PC-3 (cell line): ENCODE measurements around the gene EMID1. TPM values are rescaled to one million over a fixed set of nuclear protein-coding genes. Genes with fewer than 3 reads are reported as not detected.

Experiments
- ATAC-seq: fragments of 200-7000 bp; cut with Tn5 transposase; 2 replicates; pipeline ENCODE4 v1.9.1; 2020; ENCODE audit warnings: mild to moderate bottlenecking, moderate library complexity
- BruUV-seq: library from RNA; stranded (reverse); fragments of 400-500 nt; replicated peaks from 2 replicates; lab custom pipeline; 2021; lab: Mats Ljungman, UMichigan
- CTCF ChIA-PET: fragments of 300-600 bp; sonication (Branson Sonifier 250); formaldehyde crosslinking; loops from one replicate; lab custom pipeline; 2022; ENCODE audit warnings: antibody characterized with exemption; lab: Charles Lee
- POLR2A ChIA-PET: fragments of 300-600 bp; sonication (Branson Sonifier 250); formaldehyde crosslinking; loops from one replicate; lab custom pipeline; 2022; ENCODE audit warnings: antibody characterized with exemption; ENCODE audit not compliant: unreplicated experiment; lab: Charles Lee
- DNase-seq: peaks from one replicate; pipeline ENCODE4 v3.0.0-alpha.2; 2015
- H2AFZ ChIP-seq: fragments of 300-600 bp; sonication (generic); 2 replicates; pipeline ENCODE4 v1.6.0; 2016; ENCODE audit warnings: antibody characterized with exemption, low read length
- H3F3A ChIP-seq: fragments of 300-600 bp; sonication (generic); one replicate; pipeline ENCODE4 v1.6.0; 2017; ENCODE audit warnings: antibody characterized with exemption, low read length, control low read depth, mild to moderate bottlenecking; ENCODE audit not compliant: unreplicated experiment
- H3K27ac ChIP-seq: fragments of 300-600 bp; sonication (generic); 2 replicates; pipeline ENCODE4 v1.5.1; 2016; ENCODE audit warnings: mild to moderate bottlenecking, low read length
- H3K27me3 ChIP-seq: fragments of 300-600 bp; sonication (generic); 2 replicates; pipeline ENCODE4 v1.6.1; 2016; ENCODE audit warnings: low read length, mixed read lengths
- H3K36me3 ChIP-seq: fragments of 300-600 bp; sonication (generic); 2 replicates; pipeline ENCODE4 v1.6.1; 2016; ENCODE audit warnings: low read depth, mixed run types, low read length, mixed read lengths
- H3K4me1 ChIP-seq: fragments of 300-600 bp; sonication (generic); 2 replicates; pipeline ENCODE4 v1.5.1; 2016; ENCODE audit warnings: low read length; ENCODE audit not compliant: insufficient read depth
- H3K4me2 ChIP-seq: fragments of 300-600 bp; sonication (generic); 2 replicates; pipeline ENCODE4 v1.6.0; 2016; ENCODE audit warnings: low read length
- H3K4me3 ChIP-seq: fragments of 300-600 bp; sonication (generic); 2 replicates; pipeline ENCODE4 v1.5.1; 2016; ENCODE audit warnings: mild to moderate bottlenecking, low read length, mixed read lengths
- H3K79me2 ChIP-seq: fragments of 300-600 bp; sonication (generic); 2 replicates; pipeline ENCODE4 v1.6.1; 2017; ENCODE audit warnings: low read length, mixed read lengths
- H3K9ac ChIP-seq: fragments of 300-600 bp; sonication (generic); 2 replicates; pipeline ENCODE4 v1.6.0; 2016; ENCODE audit warnings: mild to moderate bottlenecking, low read length
- H3K9me2 ChIP-seq: fragments of 300-600 bp; sonication (generic); replicated peaks from 2 replicates; pipeline ENCODE4 v1.6.1; 2016; ENCODE audit warnings: mixed run types, low read length, mixed read lengths
- H3K9me3 ChIP-seq: fragments of 300-600 bp; sonication (generic); 2 replicates; pipeline ENCODE4 v1.6.1; 2016; ENCODE audit warnings: low read length, mixed read lengths
- H4K20me1 ChIP-seq: fragments of 300-600 bp; sonication (generic); 2 replicates; pipeline ENCODE4 v1.6.1; 2016; ENCODE audit warnings: low read length, mixed read lengths
- CTCF ChIP-seq: fragments of 300-600 bp; sonication (generic); conservative IDR thresholded peaks from 2 replicates; pipeline ENCODE4 v1.5.1; 2017; ENCODE audit warnings: antibody characterized with exemption, low read depth, mild to moderate bottlenecking, low read length
- EZH2 ChIP-seq: fragments of 300-600 bp; sonication (generic); IDR thresholded peaks from one replicate; pipeline ENCODE4 v1.6.1; 2017; ENCODE audit warnings: antibody characterized with exemption, mild to moderate bottlenecking, low read length; ENCODE audit not compliant: unreplicated experiment
- EZH2phosphoT487 ChIP-seq: fragments of 300-600 bp; sonication (generic); IDR thresholded peaks from 2 replicates; pipeline ENCODE4 v1.6.1; 2018; ENCODE audit warnings: mild to moderate bottlenecking, antibody characterized with exemption, low read length, borderline replicate concordance
- intact Hi-C: fragments of 100-400 bp; cut with micrococcal nuclease; formaldehyde crosslinking; loops from 2 replicates; pipeline ENCODE4 v1.9.0; 2023
- total RNA-seq: library from RNA; depleted of rRNA; stranded (reverse); fragments of >200 nt; gene quantifications from 2 replicates; pipeline ENCODE4 v1.2.3, GENCODE V29; 2014

The EMID1 gene
- total RNA-seq, 1 experiment from 2014 or later = 1.2 TPM

DNA sequence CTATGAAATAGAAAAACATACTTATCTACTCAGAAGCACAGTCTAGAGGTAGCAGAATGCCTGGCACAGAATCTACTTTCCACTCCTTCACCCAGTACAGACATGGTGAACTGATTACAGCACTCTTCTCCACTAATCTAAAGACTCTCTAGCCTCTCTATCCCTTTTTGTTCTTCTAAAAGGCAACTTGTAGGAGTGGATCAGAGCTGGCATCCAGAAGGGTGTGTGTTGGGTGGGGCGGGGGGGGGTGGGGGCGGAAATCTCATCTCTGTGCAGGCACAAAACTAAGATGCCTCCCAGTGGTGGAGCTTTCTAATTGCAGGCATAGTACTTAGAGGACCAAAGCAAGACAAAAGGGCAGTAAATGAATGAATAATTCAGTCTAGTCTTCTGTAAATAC, 11.5 kb upstream of the EMID1 start:
- no peaks in the 10 kb centered on the region for H4K20me1 ChIP-seq
- no peaks in the 10 kb centered on the region for H3K9me2 ChIP-seq
- intact Hi-C loops = no loop called here
- ChIA-PET POLR2A (no interaction called here), CTCF (no interaction called here)
- no peak overlapping the region for H3K27ac ChIP-seq
- no peak overlapping the region for H3K9ac ChIP-seq
- TF ChIP-seq CTCF (no peak), EZH2phosphoT487 (no peak), EZH2 (no peak)
- H3K4me3 ChIP-seq = no peak overlapping the region
- H2AFZ ChIP-seq = no peak overlapping the region
- no peaks in the 10 kb centered on the region for H3K36me3 ChIP-seq
- H3K4me1 ChIP-seq = no peaks in the 10 kb centered on the region
- peak; percentile 10 for DNase-seq
- ATAC-seq = no peak
- H3K4me2 ChIP-seq = no peak overlapping the region
- no peaks in the 10 kb centered on the region for H3F3A ChIP-seq
- H3K9me3 ChIP-seq = no peaks in the 10 kb centered on the region
- no peaks in the 10 kb centered on the region for H3K79me2 ChIP-seq
- no peaks in the 10 kb centered on the region for H3K27me3 ChIP-seq
- no TSS peak for BruUV-seq

- H4K20me1 ChIP-seq = no peaks in the 10 kb centered on the region
- no peak overlapping the region for H2AFZ ChIP-seq
- no peaks in the 10 kb centered on the region for H3K36me3 ChIP-seq
- no peak overlapping the region for H3K4me2 ChIP-seq
- H3K27ac ChIP-seq = no peak overlapping the region
- ATAC-seq (no peak), DNase-seq (no peak)
- H3K79me2 ChIP-seq = no peaks in the 10 kb centered on the region
- no peak overlapping the region for H3K4me3 ChIP-seq
- no peak overlapping the region for H3K9ac ChIP-seq
- ChIA-PET POLR2A (no interaction called here), CTCF (no interaction called here)
- H3K27me3 ChIP-seq = no peaks in the 10 kb centered on the region
- TF ChIP-seq CTCF = no peak
- TF ChIP-seq EZH2 = no peak
- no peak for TF ChIP-seq EZH2phosphoT487
- H3F3A ChIP-seq = no peaks in the 10 kb centered on the region
- H3K4me1 ChIP-seq = no peaks in the 10 kb centered on the region
- no TSS peak for BruUV-seq
- no peaks in the 10 kb centered on the region for H3K9me2 ChIP-seq
- intact Hi-C loops = no loop called here
- H3K9me3 ChIP-seq = no peaks in the 10 kb centered on the region
These were observed 10.4 kb upstream of the EMID1 start for GRCh38 chr22:29195118-29195963.
